Measurements from ENCODE around the gene AAGAB.

GRCh38 chr15:67190326-67190725, 64.1 kb downstream of the AAGAB start:
- TF ChIP-seq FOXP2 (optimal IDR thresholded peaks at IDR 0.05; ENCODE audit: borderline replicate concordance, extremely low read depth, extremely low read length, insufficient read depth) (no peak), POLR2AphosphoS5 (IDR thresholded peaks at IDR 0.05; ENCODE audit: low read depth, low read length) (no peak), REST (IDR thresholded peaks at IDR 0.05; ENCODE audit: insufficient read depth in 1 of 2, low read depth in 2 of 2, low read length in 2 of 2) (no peak), TAF1 (IDR thresholded peaks at IDR 0.05; ENCODE audit: borderline replicate concordance, insufficient read depth, low read length) (no peak), SIN3A (IDR thresholded peaks at IDR 0.05; ENCODE audit: borderline replicate concordance, insufficient read depth, low read length) (no peak)
